GM19468 (cell line): ENCODE results near the gene PTGES3L.
"Not testable (repeated sequence)": the region's sequence is repeated elsewhere in the genome, so short reads cannot be mapped to it uniquely, and the experiment has no call there.

Source experiments
- ATAC-seq: cut with Tn5 transposase; IDR thresholded peaks from one replicate; pipeline ENCODE4 v1.9.1; 2021; ENCODE audit warnings: mild to moderate bottlenecking, moderate library complexity, moderate number of reproducible peaks; ENCODE audit not compliant: unreplicated experiment; ENCODE audit errors: extremely low read depth

The PTGES3L gene

DNA sequence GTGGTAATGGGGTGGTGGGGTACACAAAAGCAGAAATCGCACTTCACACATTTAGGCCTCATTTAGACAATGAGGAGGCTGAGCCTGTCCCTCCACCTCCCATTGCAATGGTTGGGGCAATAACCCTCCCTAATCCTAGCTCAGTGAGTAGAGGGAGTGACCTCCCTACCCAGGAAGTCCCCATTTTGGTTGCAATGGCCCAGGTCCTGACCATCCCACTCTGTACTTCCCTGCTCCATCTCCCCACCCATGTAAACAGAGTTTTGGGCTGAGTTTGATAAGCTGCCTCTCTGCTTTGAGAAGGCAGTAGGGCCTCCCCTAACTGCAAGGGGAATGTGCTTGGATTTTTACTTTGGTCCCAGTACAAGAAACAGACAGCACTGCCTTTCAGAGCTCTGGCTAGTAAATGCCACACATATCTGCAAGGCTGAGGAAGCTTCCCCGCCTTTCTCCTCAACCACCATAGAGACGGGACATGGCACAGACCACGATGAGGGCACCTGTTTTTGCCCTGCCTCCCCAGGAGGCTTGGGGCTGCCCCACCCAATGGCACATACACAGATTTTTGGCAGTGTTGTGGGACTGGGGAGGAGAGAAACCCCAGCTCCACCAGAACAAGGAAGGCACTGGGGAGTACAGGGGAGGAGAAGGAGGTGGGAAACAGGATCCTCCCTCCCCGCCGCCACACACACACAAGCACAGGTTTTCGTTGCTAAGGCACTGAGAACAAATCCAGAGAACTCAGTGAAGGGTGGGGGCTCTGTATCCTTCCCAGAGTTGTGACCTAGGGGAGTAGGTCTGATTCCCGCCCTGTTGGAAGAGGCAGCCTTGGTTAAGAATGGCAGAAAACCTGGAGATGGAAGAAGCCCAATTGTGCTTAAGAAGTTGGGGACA lies 35.0 kb upstream of the PTGES3L start:
- no peak for ATAC-seq

GRCh38 chr17:43014020-43014648 lies 34.3 kb upstream of the PTGES3L start:
- no peak for ATAC-seq

GRCh38 chr17:43013296-43013695 lies 33.4 kb upstream of the PTGES3L start:
- ATAC-seq = no peak

- no peak for ATAC-seq
These were observed 32.0 kb upstream of the PTGES3L start for GRCh38 chr17:43011728-43012472.

DNA sequence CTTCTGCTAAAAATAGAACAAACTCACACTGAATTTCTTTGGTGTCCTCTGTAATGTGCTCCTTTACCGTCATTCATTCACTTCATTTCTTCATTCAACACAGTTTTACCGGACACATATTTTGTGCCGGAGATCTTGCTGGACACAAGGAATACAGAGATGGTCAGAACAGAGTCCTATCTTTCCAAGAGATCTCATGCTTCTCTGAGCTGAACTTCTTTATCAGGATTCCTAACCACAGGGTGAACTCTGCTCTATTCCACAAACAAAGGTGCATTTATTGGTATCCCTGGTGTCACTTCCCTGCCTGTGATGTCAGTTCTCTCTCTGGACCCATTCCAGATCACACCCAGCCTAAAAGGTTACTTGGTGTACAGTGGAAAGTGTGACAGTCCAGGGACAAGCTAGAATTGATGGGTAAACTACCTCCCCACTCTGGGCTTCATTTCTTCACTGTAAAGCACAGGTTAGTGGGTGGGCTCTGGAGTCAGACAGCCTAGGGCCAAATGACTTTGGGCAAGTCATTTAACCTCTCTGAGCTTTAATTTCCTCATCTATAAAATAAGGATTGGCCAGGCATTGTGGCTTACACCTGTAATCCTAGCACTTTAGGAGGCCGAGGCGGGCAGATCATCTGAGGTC lies 30.9 kb upstream of the PTGES3L start:
- no peak for ATAC-seq

- ATAC-seq = no peak
These were observed 27.0 kb upstream of the PTGES3L start, which contains the start of gene IFI35 for GRCh38 chr17:43006639-43007551. Gene IFI35 (plus strand): TSS chr17:43006784. CDS start chr17:43006948, 164 bp downstream.

- ATAC-seq = no peak
These were observed 23.8 kb upstream of the PTGES3L start for GRCh38 chr17:43003542-43004172.

GRCh38 chr17:43000894-43001293 lies 21.0 kb upstream of the PTGES3L start:
- not testable (repeated sequence) for ATAC-seq

DNA sequence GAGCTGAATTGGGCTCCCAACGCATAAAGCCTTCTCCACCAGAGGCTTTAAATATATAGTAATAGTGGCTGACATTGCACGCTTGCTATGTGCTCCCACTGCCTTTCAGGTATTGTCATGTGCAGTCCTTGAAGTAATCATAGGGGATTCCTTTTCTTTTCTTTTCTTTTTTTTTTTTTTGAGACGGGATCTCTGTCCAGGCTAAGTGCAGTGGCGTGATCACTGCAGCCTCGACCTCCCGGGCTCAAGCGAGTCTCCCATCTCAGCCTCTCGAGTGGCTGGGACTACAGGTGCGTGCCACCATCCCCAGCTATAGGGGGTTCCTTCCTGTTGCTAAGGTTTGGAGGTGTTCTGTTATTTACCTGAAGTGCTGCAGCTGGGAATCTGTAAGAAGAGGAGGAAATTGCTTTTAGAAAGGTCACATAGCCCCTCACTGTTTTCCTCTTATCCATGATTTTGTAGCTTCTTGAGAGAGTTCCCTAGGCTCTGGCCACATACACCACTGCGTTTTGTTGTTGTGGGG lies 19.2 kb upstream of the PTGES3L start:
- ATAC-seq = no peak

DNA sequence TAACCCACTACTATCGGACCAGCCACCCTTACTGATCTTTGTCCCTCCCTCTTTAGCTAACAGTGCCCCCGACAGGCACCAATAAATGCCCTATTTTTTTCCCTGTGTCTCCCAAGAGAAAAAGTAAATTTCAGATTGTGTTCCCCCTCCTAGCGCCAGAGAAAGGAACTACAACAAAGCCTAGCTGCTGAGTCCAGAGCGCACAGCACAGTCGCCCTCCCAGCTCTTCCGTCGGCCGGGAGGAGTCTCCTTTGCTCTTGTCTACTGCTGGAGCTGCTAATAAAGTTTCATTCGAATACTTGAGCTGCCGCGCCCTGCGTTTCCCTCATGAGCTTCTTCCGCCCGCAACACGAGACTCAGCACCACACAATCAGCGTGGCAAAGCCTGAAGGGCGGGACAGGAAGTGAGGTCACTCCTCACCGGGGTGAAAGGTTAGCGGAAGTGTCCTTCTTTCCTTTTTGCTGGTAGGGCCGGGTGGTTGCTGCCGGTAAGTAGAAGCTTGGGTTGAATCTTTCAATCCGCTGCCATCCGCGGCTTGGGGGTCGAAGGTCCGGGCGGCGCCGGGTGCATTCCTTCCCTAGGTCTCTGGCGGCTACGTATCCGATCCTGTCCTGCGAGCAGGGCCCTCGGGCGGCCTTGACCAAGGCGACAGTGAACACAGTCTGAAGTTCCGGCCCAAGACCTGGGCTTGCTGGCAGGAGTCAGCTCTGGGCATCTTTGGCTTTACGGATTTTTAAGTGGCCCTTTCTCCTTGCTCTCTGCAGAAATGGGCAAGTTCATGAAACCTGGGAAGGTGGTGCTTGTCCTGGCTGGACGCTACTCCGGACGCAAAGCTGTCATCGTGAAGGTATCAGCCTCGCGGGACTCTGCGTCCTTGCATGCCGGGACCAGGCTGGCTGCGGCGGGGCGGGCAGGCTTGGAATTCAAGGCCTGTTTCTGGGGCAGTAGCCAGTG lies 18.4 kb upstream of the PTGES3L start, which contains the start of gene RPL27:
Gene RPL27, plus strand, starts transcription at position 436 of the 955 bp plus-strand sequence. Its CDS starts 332 bp downstream, at position 768.
- ATAC-seq = peak; percentile 85

DNA sequence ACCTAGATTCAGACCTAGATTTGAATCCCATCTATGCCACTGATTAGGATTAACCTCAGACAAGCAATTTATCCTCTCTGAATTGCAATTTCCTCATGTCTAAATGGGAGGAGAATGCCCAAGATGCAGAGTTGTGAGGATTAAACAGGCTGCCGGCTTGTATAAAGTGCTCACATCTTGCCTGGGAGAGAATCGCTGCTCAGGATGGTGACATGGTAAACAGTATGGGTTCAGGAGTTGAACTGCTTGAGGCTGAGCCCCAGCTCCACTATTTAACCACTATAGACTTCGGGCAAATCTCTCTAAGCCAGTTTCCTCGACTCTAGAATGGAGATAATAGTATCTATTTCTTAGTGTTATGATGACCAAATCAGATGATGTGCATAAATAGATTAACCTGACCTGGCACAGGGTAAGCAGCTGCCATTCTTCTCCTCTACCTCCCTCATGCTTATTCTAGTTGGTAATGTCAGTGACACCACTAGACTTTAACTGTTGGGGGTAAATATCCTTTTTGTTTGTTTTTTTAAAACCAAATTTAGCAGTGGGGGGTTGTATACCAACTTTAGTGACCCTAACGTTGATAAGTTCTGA lies 17.6 kb upstream of the PTGES3L start:
- ATAC-seq = no peak

DNA sequence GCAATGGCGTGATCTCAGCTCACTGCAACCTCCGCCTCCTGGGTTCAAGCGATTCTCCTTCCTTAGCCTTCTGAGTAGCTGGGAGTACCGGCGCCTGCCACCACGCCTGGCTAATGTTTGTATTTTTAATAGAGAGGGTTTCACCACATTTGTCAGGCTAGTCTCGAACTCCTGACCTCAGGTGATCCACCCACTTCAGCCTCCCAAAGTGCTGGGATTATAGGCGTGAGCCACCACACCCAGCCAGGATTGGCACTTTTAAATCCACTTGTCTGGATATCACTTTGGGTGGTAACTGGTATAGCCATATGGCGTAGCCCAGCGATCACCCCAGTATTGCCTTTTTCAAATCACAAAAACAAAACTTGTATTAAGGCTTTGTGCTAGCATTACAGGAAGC lies 14.0 kb upstream of the PTGES3L start:
- not testable (repeated sequence) for ATAC-seq

GRCh38 chr17:42992872-42993271 lies 13.0 kb upstream of the PTGES3L start:
- ATAC-seq = no peak

DNA sequence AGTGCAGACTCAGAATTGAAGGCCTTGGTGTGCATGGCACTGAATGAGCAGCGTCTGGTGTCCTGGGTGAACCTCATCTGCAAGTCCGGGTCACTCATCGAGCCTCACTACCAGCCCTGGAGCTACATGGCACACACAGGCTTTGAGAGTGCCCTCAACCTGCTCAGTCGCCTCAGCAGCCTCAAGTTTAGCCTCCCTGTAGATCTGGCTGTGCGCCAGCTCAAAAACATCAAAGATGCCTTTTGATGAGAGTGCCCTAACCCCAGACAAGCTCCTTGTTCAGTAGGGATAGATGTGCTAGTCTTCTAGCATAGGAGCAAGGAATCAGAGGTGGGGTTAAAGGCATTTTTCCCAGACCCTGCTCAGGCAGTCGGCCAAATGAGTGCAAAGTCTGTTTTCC lies 11.6 kb upstream of the PTGES3L start:
- no peak for ATAC-seq

- no peak for ATAC-seq
These were observed 10.1 kb upstream of the PTGES3L start for GRCh38 chr17:42989726-42990652.

DNA sequence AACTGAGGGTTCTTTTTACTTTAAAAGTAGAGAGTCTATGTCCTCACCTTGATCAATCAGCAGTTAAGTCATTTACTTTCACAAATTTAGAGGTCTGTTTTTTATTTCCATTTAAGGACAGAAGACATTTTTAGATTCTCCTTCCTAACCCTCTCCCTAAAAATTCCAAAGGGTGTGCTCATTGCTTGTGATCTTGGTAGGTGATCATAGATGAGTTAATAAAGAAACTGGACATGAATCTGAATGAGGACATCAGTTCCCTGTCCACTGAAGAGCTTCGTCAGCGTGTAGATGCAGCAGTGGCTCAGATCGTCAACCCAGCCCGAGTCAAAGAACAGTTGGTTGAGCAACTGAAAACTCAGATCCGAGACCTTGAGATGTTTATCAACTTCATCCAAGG lies 9.3 kb upstream of the PTGES3L start:
- no peak for ATAC-seq
